Caco-2 (cell line): Measurements from ENCODE around the gene RAB20. TPM values are rescaled to one million over a fixed set of nuclear protein-coding genes. Genes with fewer than 3 reads are reported as not detected.

Experiments used
- BruUV-seq: library from RNA; stranded (reverse); fragments of 400-500 nt; replicated peaks from 2 replicates; lab custom pipeline; 2021; lab: Mats Ljungman, UMichigan
- CTCF ChIA-PET: fragments of 300-600 bp; sonication (Branson Sonifier 250); formaldehyde crosslinking; loops from one replicate; lab custom pipeline; 2022; ENCODE audit warnings: antibody characterized with exemption; lab: Charles Lee
- POLR2A ChIA-PET: fragments of 300-600 bp; sonication (Branson Sonifier 250); formaldehyde crosslinking; loops from one replicate; lab custom pipeline; 2022; ENCODE audit warnings: antibody characterized with exemption; lab: Charles Lee
- DNase-seq, 2 experiments: peaks; one replicate each; pipeline versions ENCODE4 v3.0.0 to v3.0.0-alpha.2; 2020 to 2022
- H3K27me3 ChIP-seq: replicated peaks from 2 replicates; pipeline ENCODE4 v1.6.0; 2011; ENCODE audit warnings: low read length; ENCODE audit not compliant: control insufficient read depth, insufficient read depth
- H3K36me3 ChIP-seq: 2 replicates; pipeline ENCODE4 v1.5.1; 2011; ENCODE audit warnings: low read length; ENCODE audit not compliant: control insufficient read depth, insufficient read depth
- H3K4me1 ChIP-seq: fragments of 250-450 bp; sonication (Bioruptor Pico); 2 replicates; pipeline ENCODE4 v1.5.1; 2020; ENCODE audit warnings: mild to moderate bottlenecking
- H3K4me3 ChIP-seq: 2 replicates; pipeline ENCODE4 v1.5.1; 2011; ENCODE audit warnings: low read depth, mild to moderate bottlenecking, control low read depth, low read length
- H3K9me3 ChIP-seq: fragments of 250-450 bp; sonication (Bioruptor Pico); 2 replicates; pipeline ENCODE4 v1.5.1; 2020; ENCODE audit warnings: mild to moderate bottlenecking, moderate library complexity
- H3K27ac Mint-ChIP-seq: one replicate; pipeline ENCODE4 v1.8.0; 2022; ENCODE audit warnings: mixed read lengths; ENCODE audit not compliant: unreplicated experiment
- H3K27me3 Mint-ChIP-seq: one replicate; pipeline ENCODE4 v1.8.0; 2022; ENCODE audit warnings: mixed read lengths; ENCODE audit not compliant: insufficient read depth, unreplicated experiment
- H3K36me3 Mint-ChIP-seq: one replicate; pipeline ENCODE4 v1.8.0; 2022; ENCODE audit warnings: mild to moderate bottlenecking, mixed read lengths; ENCODE audit not compliant: insufficient read depth, unreplicated experiment
- H3K4me1 Mint-ChIP-seq: one replicate; pipeline ENCODE4 v1.8.0; 2022; ENCODE audit warnings: low read depth, mixed read lengths; ENCODE audit not compliant: unreplicated experiment
- H3K4me3 Mint-ChIP-seq: one replicate; pipeline ENCODE4 v1.8.0; 2022; ENCODE audit warnings: mild to moderate bottlenecking, moderate library complexity, mixed read lengths; ENCODE audit not compliant: unreplicated experiment
- H3K9me3 Mint-ChIP-seq: one replicate; pipeline ENCODE4 v1.8.0; 2022; ENCODE audit warnings: mixed read lengths; ENCODE audit not compliant: unreplicated experiment
- CTCF ChIP-seq, 2 experiments: fragments of 200-600 bp in 1 of 2; IDR thresholded peaks; 1 replicate in 1 of 2; 2 replicates in 1 of 2; pipeline versions ENCODE4 v1.5.1 to v1.8.0; 2011 to 2022; ENCODE audit warnings: antibody characterized with exemption in 1 of 2, control low read depth in 1 of 2, inconsistent platforms in 1 of 2, low read depth in 1 of 2, low read length in 1 of 2, mild to moderate bottlenecking in 1 of 2, moderate library complexity in 1 of 2; ENCODE audit not compliant: insufficient read depth in 1 of 2, severe bottlenecking in 1 of 2, unreplicated experiment in 1 of 2
- intact Hi-C: fragments of 100-400 bp; cut with micrococcal nuclease; formaldehyde crosslinking; loops from one replicate; pipeline ENCODE4 v1.10.0; 2022; ENCODE audit not compliant: unreplicated experiment
- total RNA-seq: library from RNA; stranded (reverse); gene quantifications from 2 replicates; pipeline ENCODE4 v1.2.3, GENCODE V29; 2022

Gene RAB20
- total RNA-seq, 1 experiment from 2014 or later = 37.9 TPM

GRCh38 chr13:110554227-110554836 lies 7.2 kb downstream of the RAB20 start:
- intact Hi-C loops = no loop called here
- Histone ChIP-seq H3K27me3 (no peaks in the 10 kb centered on the region), H3K4me1 (peaks cover 18% of the 10 kb centered on the region), H3K4me3 (no peak overlapping the region), H3K9me3 (no peaks in the 10 kb centered on the region), H3K36me3 (peaks cover 8% of the 10 kb centered on the region)
- Mint-ChIP-seq H3K4me3 (no peak overlapping the region), H3K36me3 (peaks cover 58% of the 10 kb centered on the region), H3K27ac (peak overlapping the region; percentile 45), H3K4me1 (peaks cover 38% of the 10 kb centered on the region), H3K27me3 (no peaks in the 10 kb centered on the region), H3K9me3 (no peaks in the 10 kb centered on the region)
- ChIA-PET POLR2A (no interaction called here), CTCF (no interaction called here)
- TF ChIP-seq CTCF (IDR thresholded peaks at IDR 0.05; ENCODE audit: insufficient read depth in 1 of 2, low read depth in 1 of 2, low read length in 1 of 2, severe bottlenecking in 1 of 2, unreplicated experiment in 1 of 2) = no peak
- BruUV-seq = no TSS peak
- DNase-seq = no peak

GRCh38 chr13:110553417-110553816 lies 8.1 kb downstream of the RAB20 start:
- H3K27me3 ChIP-seq = no peaks in the 10 kb centered on the region
- CTCF ChIA-PET = no interaction called here
- peaks cover 16% of the 10 kb centered on the region for H3K4me1 ChIP-seq
- Mint-ChIP-seq H3K4me1 (peaks cover 33% of the 10 kb centered on the region), H3K27me3 (no peaks in the 10 kb centered on the region), H3K4me3 (no peak overlapping the region), H3K27ac (peak overlapping the region; percentile 45), H3K36me3 (peaks cover 58% of the 10 kb centered on the region), H3K9me3 (no peaks in the 10 kb centered on the region)
- no TSS peak for BruUV-seq
- peaks cover 8% of the 10 kb centered on the region for H3K36me3 ChIP-seq
- no peak overlapping the region for H3K4me3 ChIP-seq
- TF ChIP-seq CTCF (IDR thresholded peaks at IDR 0.05; ENCODE audit: insufficient read depth in 1 of 2, low read depth in 1 of 2, low read length in 1 of 2, severe bottlenecking in 1 of 2, unreplicated experiment in 1 of 2) = no peak
- H3K9me3 ChIP-seq = no peaks in the 10 kb centered on the region
- POLR2A ChIA-PET = no interaction called here
- intact Hi-C loops = no loop called here
- DNase-seq = no peak

DNA sequence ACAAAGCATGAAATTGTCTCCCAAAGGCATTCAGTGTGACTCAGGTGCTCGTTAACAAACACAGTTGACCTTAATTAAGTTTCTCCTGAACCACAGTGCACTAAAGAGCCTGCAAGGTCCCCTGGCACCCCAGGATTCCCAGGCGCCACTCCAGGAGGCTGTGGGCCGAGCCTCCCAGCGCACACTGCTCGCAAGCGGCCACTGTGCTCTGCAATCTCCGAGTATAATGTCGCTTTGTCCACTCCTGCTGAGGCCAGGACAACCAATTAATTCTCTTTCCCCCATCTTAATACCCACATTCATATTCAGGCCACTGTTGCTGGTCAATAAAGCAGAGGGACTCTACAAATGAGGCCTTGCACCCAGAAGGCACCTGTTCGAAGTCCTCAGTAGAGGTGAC lies 8.8 kb downstream of the RAB20 start:
- TF ChIP-seq CTCF (IDR thresholded peaks at IDR 0.05; ENCODE audit: insufficient read depth in 1 of 2, low read depth in 1 of 2, low read length in 1 of 2, severe bottlenecking in 1 of 2, unreplicated experiment in 1 of 2) = no peak
- Mint-ChIP-seq H3K27ac (no peak overlapping the region), H3K9me3 (no peaks in the 10 kb centered on the region), H3K36me3 (peaks cover 60% of the 10 kb centered on the region), H3K27me3 (no peaks in the 10 kb centered on the region), H3K4me1 (peaks cover 33% of the 10 kb centered on the region), H3K4me3 (no peak overlapping the region)
- H3K4me3 ChIP-seq = no peak overlapping the region
- CTCF ChIA-PET = no interaction called here
- H3K4me1 ChIP-seq = peaks cover 16% of the 10 kb centered on the region
- H3K27me3 ChIP-seq = no peaks in the 10 kb centered on the region
- POLR2A ChIA-PET = no interaction called here
- no peaks in the 10 kb centered on the region for H3K9me3 ChIP-seq
- intact Hi-C loops = no loop called here
- no TSS peak for BruUV-seq
- peaks cover 8% of the 10 kb centered on the region for H3K36me3 ChIP-seq
- DNase-seq = no peak
